Panc1 (cell line): Measurements from ENCODE around the gene USF3. TPM values are rescaled to one million over a fixed set of nuclear protein-coding genes. Genes with fewer than 3 reads are reported as not detected.

Experiments used
- ATAC-seq: fragments of 200-7000 bp; cut with Tn5 transposase; 2 replicates; pipeline ENCODE4 v1.9.1; 2020; ENCODE audit warnings: mild to moderate bottlenecking, moderate library complexity
- BruUV-seq: library from RNA; stranded (reverse); fragments of 400-500 nt; replicated peaks from 2 replicates; lab custom pipeline; 2021; lab: Mats Ljungman, UMichigan
- CTCF ChIA-PET: fragments of 300-600 bp; sonication (Branson Sonifier 250); formaldehyde crosslinking; loops from one replicate; lab custom pipeline; 2022; ENCODE audit warnings: antibody characterized with exemption; lab: Charles Lee
- POLR2A ChIA-PET: fragments of 300-600 bp; sonication (Branson Sonifier 250); formaldehyde crosslinking; loops from one replicate; lab custom pipeline; 2022; ENCODE audit warnings: antibody characterized with exemption; lab: Charles Lee
- DNase-seq: peaks from one replicate; pipeline ENCODE4 v3.0.0-alpha.2; 2010; ENCODE audit warnings: low read depth, low spot score
- H3K27ac ChIP-seq: 2 replicates; pipeline ENCODE4 v1.5.1; 2011; ENCODE audit warnings: mild to moderate bottlenecking, low read length, inconsistent platforms
- H3K27me3 ChIP-seq: fragments of 200-500 bp; sonication (Bioruptor generic); 2 replicates; pipeline ENCODE4 v1.6.0; 2014; ENCODE audit warnings: low read length, inconsistent platforms; ENCODE audit not compliant: control insufficient read depth, insufficient read depth
- H3K36me3 ChIP-seq: fragments of 200-500 bp; sonication (Bioruptor generic); 2 replicates; pipeline ENCODE4 v1.5.1; 2014; ENCODE audit warnings: inconsistent platforms, mild to moderate bottlenecking, low read length, moderate library complexity; ENCODE audit not compliant: control insufficient read depth, insufficient read depth
- H3K4me1 ChIP-seq: 2 replicates; pipeline ENCODE4 v1.5.1; 2011; ENCODE audit warnings: inconsistent platforms, mild to moderate bottlenecking, low read length, moderate library complexity; ENCODE audit not compliant: control insufficient read depth, insufficient read depth
- H3K4me3 ChIP-seq, 2 experiments: 2 replicates each; pipeline ENCODE4 v1.5.1; 2011 to 2012; ENCODE audit warnings: low read depth in 2 of 2, low read length in 2 of 2, mild to moderate bottlenecking in 2 of 2, inconsistent platforms in 1 of 2, moderate library complexity in 1 of 2
- H3K9me3 ChIP-seq: fragments of 200-500 bp; sonication (Bioruptor generic); 2 replicates; pipeline ENCODE4 v1.5.1; 2014; ENCODE audit warnings: low read depth, mild to moderate bottlenecking, inconsistent platforms, low read length, moderate library complexity; ENCODE audit not compliant: control insufficient read depth, insufficient read depth
- POLR2AphosphoS5 ChIP-seq: IDR thresholded peaks from 2 replicates; pipeline ENCODE4 v1.6.1; 2012; ENCODE audit warnings: mild to moderate bottlenecking, low read depth, low read length, moderate library complexity
- SIN3A ChIP-seq: IDR thresholded peaks from 2 replicates; pipeline ENCODE4 v1.6.1; 2012; ENCODE audit warnings: low read depth, mild to moderate bottlenecking, low read length, moderate library complexity, borderline replicate concordance; ENCODE audit not compliant: insufficient read depth
- TCF7L2 ChIP-seq: IDR thresholded peaks from 2 replicates; pipeline ENCODE4 v1.6.1; 2011; ENCODE audit warnings: mild to moderate bottlenecking, low read depth, low read length, inconsistent platforms
- in situ Hi-C: cut with HindIII; loops from 2 replicates; pipeline ENCODE4 v1.10.0; 2016; ENCODE audit warnings: low sequenced_read_pairs, low pct_unique_long_range_greater_than_20kb
- intact Hi-C: fragments of 100-400 bp; cut with micrococcal nuclease; formaldehyde crosslinking; loops from one replicate; pipeline ENCODE4 v1.10.0; 2022; ENCODE audit not compliant: unreplicated experiment
- total RNA-seq: library from RNA; stranded (reverse); gene quantifications from one replicate; pipeline ENCODE4 v1.2.1, GENCODE V29; 2021; ENCODE audit not compliant: unreplicated experiment
- TF ChIP-seq, protein P1 (sequence below): fragments of 450-650 bp; IDR thresholded peaks from 2 replicates; pipeline ENCODE4 v1.5.1; 2017; ENCODE audit warnings: mild to moderate bottlenecking
- TF ChIP-seq, protein P2 (sequence below), 2 experiments: IDR thresholded peaks; 2 replicates each; pipeline ENCODE4 v1.6.1; 2011 to 2012; ENCODE audit warnings: low read depth in 2 of 2, control low read depth in 1 of 2, low read length in 1 of 2, mild to moderate bottlenecking in 1 of 2, moderate library complexity in 1 of 2; ENCODE audit not compliant: insufficient read depth in 1 of 2

The USF3 gene
- total RNA-seq, 1 experiment from 2014 or later: 18.2 TPM

DNA sequence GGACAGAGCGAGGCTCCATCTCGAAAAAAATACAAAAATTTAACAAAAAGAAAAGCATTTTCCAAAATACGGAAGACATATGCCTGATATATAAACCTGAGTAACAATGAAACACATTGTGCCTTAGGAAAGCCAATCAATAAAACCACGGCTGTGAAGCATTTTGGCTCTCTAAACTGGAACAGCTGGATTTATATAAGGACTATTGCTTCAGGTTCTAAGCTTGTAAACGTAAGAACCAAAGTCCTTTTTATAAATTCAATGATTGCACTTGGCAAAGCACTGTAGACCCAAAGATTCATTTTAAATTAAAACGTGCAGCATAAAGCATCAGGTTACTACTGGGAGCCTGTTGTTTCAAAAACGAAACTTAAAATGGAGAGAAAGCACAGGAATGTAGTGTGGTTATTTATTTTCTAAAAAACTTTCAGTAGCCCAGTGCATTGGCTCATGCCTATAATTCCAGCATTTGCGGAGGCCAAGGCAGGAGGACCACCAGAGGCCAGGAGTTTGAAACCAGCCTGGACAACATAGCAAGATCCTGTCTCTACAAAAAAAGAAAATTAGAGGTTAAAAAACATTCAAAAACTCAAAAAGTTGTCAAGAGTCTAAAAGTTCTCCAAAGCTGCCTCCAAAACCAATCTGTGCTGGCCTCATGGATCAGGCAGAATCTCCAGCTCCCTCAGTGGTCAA, 61.5 kb downstream of the USF3 start:
- no TSS peak for BruUV-seq
- no peaks in the 10 kb centered on the region for H3K9me3 ChIP-seq
- DNase-seq (no peak), ATAC-seq (no peak)
- H3K4me1 ChIP-seq: no peaks in the 10 kb centered on the region
- no peaks in the 10 kb centered on the region for H3K27me3 ChIP-seq
- intact Hi-C loops: no loop called here
- no peak for TF ChIP-seq SIN3A
- TF ChIP-seq, protein P1, sequence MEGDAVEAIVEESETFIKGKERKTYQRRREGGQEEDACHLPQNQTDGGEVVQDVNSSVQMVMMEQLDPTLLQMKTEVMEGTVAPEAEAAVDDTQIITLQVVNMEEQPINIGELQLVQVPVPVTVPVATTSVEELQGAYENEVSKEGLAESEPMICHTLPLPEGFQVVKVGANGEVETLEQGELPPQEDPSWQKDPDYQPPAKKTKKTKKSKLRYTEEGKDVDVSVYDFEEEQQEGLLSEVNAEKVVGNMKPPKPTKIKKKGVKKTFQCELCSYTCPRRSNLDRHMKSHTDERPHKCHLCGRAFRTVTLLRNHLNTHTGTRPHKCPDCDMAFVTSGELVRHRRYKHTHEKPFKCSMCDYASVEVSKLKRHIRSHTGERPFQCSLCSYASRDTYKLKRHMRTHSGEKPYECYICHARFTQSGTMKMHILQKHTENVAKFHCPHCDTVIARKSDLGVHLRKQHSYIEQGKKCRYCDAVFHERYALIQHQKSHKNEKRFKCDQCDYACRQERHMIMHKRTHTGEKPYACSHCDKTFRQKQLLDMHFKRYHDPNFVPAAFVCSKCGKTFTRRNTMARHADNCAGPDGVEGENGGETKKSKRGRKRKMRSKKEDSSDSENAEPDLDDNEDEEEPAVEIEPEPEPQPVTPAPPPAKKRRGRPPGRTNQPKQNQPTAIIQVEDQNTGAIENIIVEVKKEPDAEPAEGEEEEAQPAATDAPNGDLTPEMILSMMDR: no peak
- no peak for TF ChIP-seq TCF7L2
- TF ChIP-seq, protein P2, sequence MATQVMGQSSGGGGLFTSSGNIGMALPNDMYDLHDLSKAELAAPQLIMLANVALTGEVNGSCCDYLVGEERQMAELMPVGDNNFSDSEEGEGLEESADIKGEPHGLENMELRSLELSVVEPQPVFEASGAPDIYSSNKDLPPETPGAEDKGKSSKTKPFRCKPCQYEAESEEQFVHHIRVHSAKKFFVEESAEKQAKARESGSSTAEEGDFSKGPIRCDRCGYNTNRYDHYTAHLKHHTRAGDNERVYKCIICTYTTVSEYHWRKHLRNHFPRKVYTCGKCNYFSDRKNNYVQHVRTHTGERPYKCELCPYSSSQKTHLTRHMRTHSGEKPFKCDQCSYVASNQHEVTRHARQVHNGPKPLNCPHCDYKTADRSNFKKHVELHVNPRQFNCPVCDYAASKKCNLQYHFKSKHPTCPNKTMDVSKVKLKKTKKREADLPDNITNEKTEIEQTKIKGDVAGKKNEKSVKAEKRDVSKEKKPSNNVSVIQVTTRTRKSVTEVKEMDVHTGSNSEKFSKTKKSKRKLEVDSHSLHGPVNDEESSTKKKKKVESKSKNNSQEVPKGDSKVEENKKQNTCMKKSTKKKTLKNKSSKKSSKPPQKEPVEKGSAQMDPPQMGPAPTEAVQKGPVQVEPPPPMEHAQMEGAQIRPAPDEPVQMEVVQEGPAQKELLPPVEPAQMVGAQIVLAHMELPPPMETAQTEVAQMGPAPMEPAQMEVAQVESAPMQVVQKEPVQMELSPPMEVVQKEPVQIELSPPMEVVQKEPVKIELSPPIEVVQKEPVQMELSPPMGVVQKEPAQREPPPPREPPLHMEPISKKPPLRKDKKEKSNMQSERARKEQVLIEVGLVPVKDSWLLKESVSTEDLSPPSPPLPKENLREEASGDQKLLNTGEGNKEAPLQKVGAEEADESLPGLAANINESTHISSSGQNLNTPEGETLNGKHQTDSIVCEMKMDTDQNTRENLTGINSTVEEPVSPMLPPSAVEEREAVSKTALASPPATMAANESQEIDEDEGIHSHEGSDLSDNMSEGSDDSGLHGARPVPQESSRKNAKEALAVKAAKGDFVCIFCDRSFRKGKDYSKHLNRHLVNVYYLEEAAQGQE (IDR thresholded peaks at IDR 0.05; ENCODE audit: insufficient read depth in 1 of 2, low read depth in 2 of 2, low read length in 1 of 2): no peak
- no peak for TF ChIP-seq POLR2AphosphoS5
- no peak overlapping the region for H3K4me3 ChIP-seq
- POLR2A ChIA-PET: no interaction called here
- no peak overlapping the region for H3K27ac ChIP-seq
- CTCF ChIA-PET: no interaction called here
- H3K36me3 ChIP-seq: no peaks in the 10 kb centered on the region
- in situ Hi-C loops: no loop called here

DNA sequence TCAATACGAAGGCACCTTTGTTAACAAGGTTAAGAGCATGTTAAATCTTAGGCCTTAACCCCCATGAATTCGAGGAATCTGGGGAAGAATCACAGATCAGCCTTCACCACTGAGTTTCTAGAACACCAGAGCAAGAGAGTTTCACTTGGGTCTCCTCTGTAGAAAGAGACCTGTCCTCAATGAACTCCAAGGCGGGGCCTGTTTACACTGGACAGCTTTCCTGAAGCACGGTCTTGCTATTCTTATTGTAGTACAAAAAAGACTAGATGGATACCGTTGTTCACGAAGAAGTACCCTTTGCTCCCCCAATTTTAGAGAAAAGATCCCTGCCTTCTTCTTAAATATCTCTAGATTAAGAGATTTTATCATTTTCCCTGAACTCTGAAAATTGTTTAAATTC, 64.9 kb downstream of the USF3 start:
- no peaks in the 10 kb centered on the region; the same call in 1 of the 2 replicates for H3K27me3 ChIP-seq
- H3K27ac ChIP-seq: no peak overlapping the region
- DNase-seq: no peak
- TF ChIP-seq, protein P1: no peak
- TF ChIP-seq, protein P2 (IDR thresholded peaks at IDR 0.05; ENCODE audit: insufficient read depth in 1 of 2, low read depth in 2 of 2, low read length in 1 of 2): 0 out of 4 replicates have a peak, but pooled peaks of 1 of the 2 experiments have one; percentile 19
- no peaks in the 10 kb centered on the region for H3K9me3 ChIP-seq
- POLR2A ChIA-PET: no interaction called here
- no peaks in the 10 kb centered on the region for H3K36me3 ChIP-seq
- BruUV-seq: no TSS peak
- intact Hi-C loops: no loop called here
- H3K4me1 ChIP-seq: no peaks in the 10 kb centered on the region
- in situ Hi-C loops: no loop called here
- H3K4me3 ChIP-seq: no peak overlapping the region
- CTCF ChIA-PET: no interaction called here
- ATAC-seq: no peak
